ENCODE data around the gene HHEX.
"Not testable (repeated sequence)": the region's sequence is repeated elsewhere in the genome, so short reads cannot be mapped to it uniquely, and the experiment has no call there.

HHEX gene

GRCh38 chr10:92689663-92690210 is at the start of gene HHEX:
HHEX (plus strand) TSS chr10:92689955; CDS start chr10:92689987, 32 bp downstream.
- DNase-seq (ENCODE audit: low spot score): no peak

DNA sequence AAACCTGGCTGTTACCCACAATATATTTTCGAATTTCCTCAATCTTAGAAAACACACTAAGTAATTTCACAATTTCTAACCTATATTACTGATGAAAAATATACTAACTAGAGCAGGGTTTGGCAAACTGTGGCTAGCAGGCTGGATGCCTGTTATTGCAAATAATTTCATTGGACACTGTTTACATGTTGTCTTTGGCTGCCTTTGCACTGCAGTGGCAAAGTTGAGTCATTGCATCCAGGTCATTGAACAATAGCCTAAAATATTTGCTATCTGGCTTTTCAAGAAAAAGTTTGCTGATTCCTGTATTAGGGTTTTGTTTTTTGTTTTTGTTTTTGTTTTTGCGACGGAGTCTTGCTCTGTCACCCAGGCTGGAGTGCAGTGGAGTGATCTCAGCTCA is 49.6 kb upstream of the HHEX start:
- no peak for DNase-seq (ENCODE audit: low spot score)

DNA sequence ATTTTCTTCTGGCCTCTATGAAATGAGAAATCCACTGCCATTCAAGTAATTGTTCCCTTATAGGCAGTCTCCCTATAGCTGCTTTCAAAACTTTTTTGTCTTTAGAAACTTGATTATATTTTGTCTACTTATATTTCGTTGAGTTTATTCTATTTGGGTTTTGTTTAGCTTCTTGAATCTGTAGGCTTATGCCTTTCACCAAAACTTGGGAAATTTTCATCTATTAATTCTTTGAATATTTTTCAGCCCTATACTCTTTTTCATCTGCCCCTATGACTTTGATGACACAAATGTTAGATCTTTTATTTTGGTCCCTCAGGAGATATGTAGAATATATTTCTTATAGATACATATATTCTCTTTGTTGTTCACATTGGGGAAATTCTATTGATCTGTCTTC is 48.3 kb upstream of the HHEX start:
- no peak for DNase-seq (ENCODE audit: low spot score)

- no peak for DNase-seq (ENCODE audit: low spot score)
These were observed 44.8 kb upstream of the HHEX start for GRCh38 chr10:92644921-92645320.

GRCh38 chr10:92650864-92651263 is 38.9 kb upstream of the HHEX start:
- DNase-seq (ENCODE audit: low spot score): not testable (repeated sequence)

DNA sequence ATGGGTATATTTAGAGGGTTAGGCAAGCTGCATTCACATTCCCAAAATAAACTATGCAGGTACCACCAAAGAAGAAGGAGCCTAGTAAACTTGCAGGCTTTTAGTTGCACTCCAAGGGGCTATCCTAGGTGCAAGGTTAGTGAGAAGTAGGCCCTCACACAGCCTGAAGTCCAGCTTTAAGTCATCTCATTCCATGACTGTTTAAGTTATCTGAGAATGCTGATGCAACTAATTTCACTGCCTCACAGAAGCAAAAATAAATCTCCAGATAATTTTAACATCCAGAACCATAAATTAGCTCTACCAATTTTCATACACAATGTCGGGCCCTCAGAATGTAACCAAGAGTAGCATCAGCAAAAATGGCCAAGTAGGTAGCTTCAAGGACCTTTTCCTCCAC is 34.3 kb upstream of the HHEX start:
- DNase-seq (ENCODE audit: low spot score): no peak

DNA sequence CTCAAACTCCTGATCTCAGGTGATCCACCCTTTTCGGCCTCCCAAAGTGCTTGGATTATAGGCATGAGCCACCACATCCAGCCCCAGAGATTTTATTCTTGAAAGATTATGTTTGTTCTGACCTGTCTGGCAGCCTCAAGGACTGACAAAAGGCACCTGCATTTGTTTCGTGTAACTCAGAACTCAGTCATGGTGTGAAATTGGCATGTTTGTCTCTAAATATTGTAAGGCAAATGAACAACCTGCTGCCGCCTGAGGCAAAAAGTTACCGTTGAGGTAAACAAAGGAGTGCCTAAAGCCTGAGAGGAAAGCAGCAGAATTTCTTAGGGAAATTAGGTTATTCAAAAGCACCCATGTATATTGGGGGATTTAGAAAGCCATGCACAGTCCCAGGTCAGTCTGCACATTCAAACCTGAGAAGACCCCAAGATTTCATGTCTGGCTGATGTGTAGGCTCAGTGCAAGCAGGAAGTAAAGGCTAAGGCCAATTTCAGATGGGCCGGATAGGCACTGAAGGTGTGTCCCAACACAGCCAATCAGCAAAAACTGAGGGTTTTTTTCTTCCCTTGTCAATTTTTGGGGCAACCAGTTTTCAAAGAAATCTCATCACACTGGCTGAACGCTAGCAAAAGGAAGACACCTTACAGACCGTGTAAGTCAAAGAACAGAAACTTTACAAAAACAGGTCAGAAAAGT is 33.3 kb upstream of the HHEX start:
- DNase-seq (ENCODE audit: low spot score): no peak

DNA sequence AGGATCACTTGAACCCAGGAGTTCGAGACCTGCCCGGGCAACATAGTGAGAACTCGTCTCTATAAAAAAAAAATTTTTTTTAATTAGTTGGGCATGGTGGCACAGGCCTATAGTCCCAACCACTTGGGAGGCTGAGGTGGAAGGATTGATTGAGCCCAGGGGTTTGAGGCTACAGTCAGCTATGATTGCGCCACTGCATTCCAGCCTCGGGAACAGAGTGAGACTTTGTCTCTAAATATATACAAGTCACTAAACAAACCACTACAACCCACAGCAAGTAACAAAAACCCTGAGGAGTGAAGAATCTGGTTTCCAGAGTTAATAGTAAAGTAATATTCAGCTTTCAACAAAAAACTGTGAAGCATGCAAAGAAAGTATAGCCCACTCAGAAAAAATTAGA is 32.7 kb upstream of the HHEX start:
- DNase-seq (ENCODE audit: low spot score): no peak

DNA sequence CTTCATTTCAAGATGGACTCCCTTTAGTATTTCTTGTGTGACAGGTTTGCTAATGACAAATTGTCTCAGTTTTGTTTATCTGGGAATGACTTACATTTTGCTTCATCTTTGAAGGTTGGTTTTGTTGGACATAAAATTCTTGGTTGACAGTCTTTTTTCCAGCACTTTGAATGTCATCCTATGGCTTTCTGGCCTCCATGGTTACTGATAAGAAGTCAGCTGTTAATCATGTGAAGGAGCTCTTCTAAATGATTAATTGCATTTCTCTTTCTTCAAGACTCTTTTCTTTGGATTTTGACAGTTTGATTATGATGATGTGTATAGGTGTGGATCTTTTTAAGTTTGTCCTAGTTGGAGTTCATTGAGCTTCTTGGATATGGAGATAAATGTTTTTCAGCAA is 26.9 kb upstream of the HHEX start:
- no peak for DNase-seq (ENCODE audit: low spot score)

DNA sequence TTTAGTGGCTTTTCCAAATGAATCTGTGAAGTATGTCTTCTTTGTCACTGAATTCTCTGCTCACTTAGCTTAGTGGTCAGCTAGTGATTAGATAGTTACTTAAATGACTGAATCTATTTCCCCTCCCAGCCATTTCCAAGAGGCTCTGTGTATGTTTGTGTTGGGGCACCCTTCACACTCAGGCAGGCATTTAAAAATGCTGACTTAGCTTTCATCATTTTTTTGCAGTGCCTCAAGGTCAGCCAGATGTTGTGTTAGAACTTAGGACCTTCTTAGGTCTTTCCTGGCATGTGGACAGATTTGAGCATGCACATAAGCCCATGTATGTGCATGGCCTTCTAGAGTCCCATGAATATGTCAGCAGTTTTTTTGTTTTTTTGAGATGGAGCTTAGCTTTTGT is 25.4 kb upstream of the HHEX start:
- no peak for DNase-seq (ENCODE audit: low spot score)

DNA sequence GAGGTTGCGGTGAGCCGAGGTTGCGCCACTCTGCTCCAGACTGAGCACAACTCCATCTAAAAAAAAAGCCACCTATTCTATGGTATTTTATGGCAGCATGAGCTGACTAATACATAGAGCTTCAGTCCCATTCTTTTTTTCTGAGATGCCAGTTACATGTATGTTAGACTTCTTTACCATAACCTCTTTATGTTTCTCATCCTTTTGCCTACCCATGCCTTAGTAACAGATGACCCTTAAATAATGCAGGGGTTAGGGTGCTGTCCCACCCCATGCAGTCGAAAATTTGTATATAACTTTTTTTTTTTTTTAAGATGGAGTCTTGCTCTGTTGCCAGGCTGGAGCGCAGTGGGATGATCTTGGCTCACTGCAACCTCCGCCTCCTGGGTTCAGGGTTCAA is 22.7 kb upstream of the HHEX start:
- DNase-seq (ENCODE audit: low spot score): no peak

- no peak for DNase-seq (ENCODE audit: low spot score)
These were observed 12.0 kb upstream of the HHEX start for GRCh38 chr10:92677708-92678107.

DNA sequence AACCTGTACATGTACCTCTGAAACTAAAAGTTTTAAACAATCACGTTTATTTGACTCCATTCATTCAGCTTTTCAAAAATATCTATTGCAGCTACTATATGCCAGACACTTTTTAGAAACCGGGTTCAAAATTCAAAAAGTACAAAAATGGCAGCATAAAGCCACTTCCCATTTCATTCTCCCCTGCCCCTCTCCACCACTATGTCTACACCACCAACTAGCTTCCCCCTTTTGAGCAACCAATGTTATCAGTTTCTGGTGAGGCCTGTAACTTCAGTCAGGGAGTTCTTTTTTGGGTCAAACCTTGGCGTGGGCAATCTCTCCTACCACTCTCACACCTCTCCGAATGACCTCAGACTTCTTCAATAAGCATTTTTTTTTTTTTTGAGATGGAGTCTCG is 11.5 kb upstream of the HHEX start:
- no peak for DNase-seq (ENCODE audit: low spot score)

DNA sequence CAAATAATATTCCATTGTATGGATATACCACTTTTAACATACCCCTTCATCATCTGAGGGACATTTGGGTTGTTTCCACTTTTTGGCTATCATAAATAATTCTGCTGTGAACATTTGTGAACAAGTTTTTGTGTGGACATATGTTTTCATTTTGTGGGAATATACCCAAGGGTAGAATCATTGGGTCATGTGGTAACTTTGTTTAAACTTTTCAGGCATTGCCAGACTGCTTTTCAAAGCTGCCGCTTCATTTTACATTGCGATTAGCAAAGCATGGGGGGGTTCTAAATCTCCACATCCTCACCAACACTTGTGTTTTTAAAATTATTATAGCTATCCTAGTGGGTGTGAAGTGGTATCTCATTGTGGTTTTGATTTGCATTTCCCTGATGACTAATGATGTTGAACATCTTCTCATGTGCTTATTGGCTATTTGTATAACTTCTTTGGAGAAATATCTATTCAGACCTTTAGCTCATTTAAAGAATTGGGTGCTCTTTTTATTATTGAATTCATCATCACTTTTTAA is 8.4 kb upstream of the HHEX start:
- DNase-seq (ENCODE audit: low spot score): no peak

- no peak for DNase-seq (ENCODE audit: low spot score)
These were observed 1.2 kb upstream of the HHEX start for GRCh38 chr10:92688573-92688926.

GRCh38 chr10:92688927-92689662 is 660 bp upstream of the HHEX start:
- DNase-seq (ENCODE audit: low spot score): no peak

- DNase-seq (ENCODE audit: low spot score): no peak
These were observed 608 bp downstream of the HHEX start for GRCh38 chr10:92690211-92690914.

GRCh38 chr10:92690915-92691590 is 1.3 kb downstream of the HHEX start:
- no peak for DNase-seq (ENCODE audit: low spot score)

DNA sequence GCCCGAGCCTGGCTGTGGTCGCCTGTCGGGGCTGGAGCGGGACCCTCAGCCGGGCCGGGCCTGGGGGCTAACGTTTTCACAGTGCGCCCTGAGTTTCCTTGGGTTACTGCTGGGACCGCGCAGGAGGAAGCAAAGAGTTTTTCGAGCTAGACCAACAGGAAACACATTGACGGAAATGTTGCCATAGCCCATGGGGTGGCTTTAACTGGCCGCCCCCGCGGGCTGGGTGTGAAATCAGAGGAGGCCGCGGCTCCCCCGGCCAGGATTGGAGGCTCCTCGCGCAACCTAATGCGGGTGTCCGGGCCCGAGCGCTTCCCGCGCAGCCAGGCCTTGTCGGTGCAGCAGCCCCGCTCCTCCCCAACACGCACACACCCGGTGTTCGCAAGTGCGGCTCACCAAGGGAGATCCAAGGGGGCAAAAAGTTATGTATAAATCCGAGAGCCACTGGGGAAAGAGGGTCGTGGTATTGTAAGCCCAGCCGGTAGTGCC is 1.9 kb downstream of the HHEX start:
- DNase-seq (ENCODE audit: low spot score): no peak

DNA sequence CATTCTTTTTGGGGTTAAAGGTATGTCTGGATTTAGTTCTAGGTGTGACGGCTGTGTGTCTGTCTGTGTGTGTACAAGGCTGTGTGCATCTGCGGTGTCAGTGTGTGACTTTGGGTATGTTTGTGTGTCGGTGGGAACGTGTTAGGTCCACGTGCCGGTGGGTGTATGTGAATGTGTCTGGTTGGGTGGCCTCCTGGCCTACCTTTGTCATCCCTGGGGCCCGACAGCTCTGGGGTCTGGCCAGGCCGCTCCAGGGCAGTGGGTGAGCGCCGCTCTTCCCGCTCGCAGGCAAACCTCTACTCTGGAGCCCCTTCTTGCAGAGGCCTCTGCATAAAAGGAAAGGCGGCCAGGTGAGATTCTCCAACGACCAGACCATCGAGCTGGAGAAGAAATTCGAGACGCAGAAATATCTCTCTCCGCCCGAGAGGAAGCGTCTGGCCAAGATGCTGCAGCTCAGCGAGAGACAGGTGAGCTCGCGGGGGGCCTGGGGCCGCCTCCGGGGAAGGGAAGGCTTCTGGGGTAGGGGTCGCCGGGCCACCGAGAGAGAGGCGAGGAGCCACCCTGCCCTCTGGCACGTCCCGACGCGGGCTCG is 2.4 kb downstream of the HHEX start:
- no peak for DNase-seq (ENCODE audit: low spot score)

GRCh38 chr10:92692697-92693533 is 3.2 kb downstream of the HHEX start:
- no peak for DNase-seq (ENCODE audit: low spot score)
